Kidney (tissue), 14 donors: ENCODE measurements around the gene PRKACB. TPM values are rescaled to one million over a fixed set of nuclear protein-coding genes. Genes with fewer than 3 reads are reported as not detected.

Source experiments
- DNase-seq, 5 donors: peaks; one replicate each; pipeline ENCODE4 v3.0.0-alpha.2; 2013 to 2020
- FAIRE-seq: peaks from 2 replicates; lab custom pipeline; 2012; peaks lifted over from hg19 to GRCh38; lab: Jason Lieb, UNC
- H3K27ac ChIP-seq, 2 donors: one replicate each; pipeline ENCODE4 v1.7.0; 2013; ENCODE audit warnings: low read depth in 2 of 2, low read length in 2 of 2, inconsistent platforms in 1 of 2
- H3K27me3 ChIP-seq: one replicate; pipeline ENCODE4 v1.7.1; 2013; ENCODE audit warnings: low read length, inconsistent platforms; ENCODE audit not compliant: control insufficient read depth, insufficient read depth
- H3K36me3 ChIP-seq, 3 donors: one replicate each; pipeline versions ENCODE4 v1.7.0 to v1.7.1; 2013; ENCODE audit warnings: low read length in 3 of 3, control low read depth in 1 of 3, inconsistent platforms in 1 of 3; ENCODE audit not compliant: insufficient read depth in 3 of 3, control insufficient read depth in 2 of 3
- H3K4me1 ChIP-seq, 3 donors: one replicate each; pipeline versions ENCODE4 v1.7.0 to v1.7.1; 2013; ENCODE audit warnings: low read length in 3 of 3, inconsistent platforms in 1 of 3, low read depth in 1 of 3; ENCODE audit not compliant: control insufficient read depth in 2 of 3, insufficient read depth in 2 of 3
- H3K4me3 ChIP-seq, 3 donors: one replicate each; pipeline versions ENCODE4 v1.7.0 to v1.8.1; 2013; ENCODE audit warnings: low read length in 3 of 3, control low read depth in 1 of 3, inconsistent platforms in 1 of 3
- H3K9ac ChIP-seq, 3 donors: one replicate each; pipeline versions ENCODE4 v1.7.0 to v1.7.1; 2013; ENCODE audit warnings: low read length in 3 of 3, control low read depth in 1 of 3, inconsistent platforms in 1 of 3
- H3K9me3 ChIP-seq, 3 donors: one replicate each; pipeline versions ENCODE4 v1.7.0 to v1.7.1; 2013; ENCODE audit warnings: low read length in 3 of 3, control low read depth in 1 of 3, inconsistent platforms in 1 of 3; ENCODE audit not compliant: control insufficient read depth in 2 of 3, insufficient read depth in 1 of 3
- intact Hi-C: fragments of 100-400 bp; cut with DNase I; formaldehyde crosslinking; loops from one replicate; pipeline ENCODE4 v1.11.1; 2022
- polyA plus RNA-seq: library from polyadenylated mRNA; stranded (reverse); fragments of 350-450 nt; fragmentation: Illumina TruSeq; extraction: RNeasy Lipid Tissue Mini Kit (QIAGEN cat#74804); gene quantifications from one replicate; pipeline ENCODE4 v1.2.3, GENCODE V29; 2014; ENCODE audit warnings: low read depth, low replicate concordance; ENCODE audit not compliant: insufficient read depth
- total RNA-seq: library from RNA; stranded (reverse); fragmentation: NEBNext Ultra II Directional; extraction: Animal tissue kit (Norgen Biotek cat#: 25700); gene quantifications from one replicate; pipeline ENCODE4 v1.2.1, GENCODE V29; 2021
- TF ChIP-seq, protein P1 (sequence below): IDR thresholded peaks from 3 replicates; pipeline ENCODE4 v1.5.1; 2012; ENCODE audit warnings: mild to moderate bottlenecking, moderate library complexity, borderline replicate concordance; ENCODE audit not compliant: insufficient read depth; ENCODE audit errors: extremely low read depth
- donor health status: control.
- donor health status: control.
- donor health status: control.
- donor health status: control.
- donor health status: control.
- donor health status: DM: yes; HTN: yes; CAD: no.
- donor health status: Normal renal cell carcinoma (clear cell type).

The PRKACB gene
- total and polyA plus RNA-seq, 2 donors from 2014 or later = 22.4 to 52.5 TPM

- Histone ChIP-seq H3K27me3 (no peaks in the 10 kb centered on the region), H3K4me1 (no peaks in the 10 kb centered on the region), H3K9ac (no peak overlapping the region), H3K36me3 (no peaks in the 10 kb centered on the region), H3K27ac (no peak overlapping the region), H3K9me3 (no peaks in the 10 kb centered on the region), H3K4me3 (no peak overlapping the region)
- intact Hi-C loops = no loop called here
- DNase-seq = no peak
- no peak for FAIRE-seq
- TF ChIP-seq, protein P1, sequence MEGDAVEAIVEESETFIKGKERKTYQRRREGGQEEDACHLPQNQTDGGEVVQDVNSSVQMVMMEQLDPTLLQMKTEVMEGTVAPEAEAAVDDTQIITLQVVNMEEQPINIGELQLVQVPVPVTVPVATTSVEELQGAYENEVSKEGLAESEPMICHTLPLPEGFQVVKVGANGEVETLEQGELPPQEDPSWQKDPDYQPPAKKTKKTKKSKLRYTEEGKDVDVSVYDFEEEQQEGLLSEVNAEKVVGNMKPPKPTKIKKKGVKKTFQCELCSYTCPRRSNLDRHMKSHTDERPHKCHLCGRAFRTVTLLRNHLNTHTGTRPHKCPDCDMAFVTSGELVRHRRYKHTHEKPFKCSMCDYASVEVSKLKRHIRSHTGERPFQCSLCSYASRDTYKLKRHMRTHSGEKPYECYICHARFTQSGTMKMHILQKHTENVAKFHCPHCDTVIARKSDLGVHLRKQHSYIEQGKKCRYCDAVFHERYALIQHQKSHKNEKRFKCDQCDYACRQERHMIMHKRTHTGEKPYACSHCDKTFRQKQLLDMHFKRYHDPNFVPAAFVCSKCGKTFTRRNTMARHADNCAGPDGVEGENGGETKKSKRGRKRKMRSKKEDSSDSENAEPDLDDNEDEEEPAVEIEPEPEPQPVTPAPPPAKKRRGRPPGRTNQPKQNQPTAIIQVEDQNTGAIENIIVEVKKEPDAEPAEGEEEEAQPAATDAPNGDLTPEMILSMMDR = no peak
Observed at GRCh38 chr1:84171481-84171880, 27.4 kb downstream of the PRKACB start.

DNA sequence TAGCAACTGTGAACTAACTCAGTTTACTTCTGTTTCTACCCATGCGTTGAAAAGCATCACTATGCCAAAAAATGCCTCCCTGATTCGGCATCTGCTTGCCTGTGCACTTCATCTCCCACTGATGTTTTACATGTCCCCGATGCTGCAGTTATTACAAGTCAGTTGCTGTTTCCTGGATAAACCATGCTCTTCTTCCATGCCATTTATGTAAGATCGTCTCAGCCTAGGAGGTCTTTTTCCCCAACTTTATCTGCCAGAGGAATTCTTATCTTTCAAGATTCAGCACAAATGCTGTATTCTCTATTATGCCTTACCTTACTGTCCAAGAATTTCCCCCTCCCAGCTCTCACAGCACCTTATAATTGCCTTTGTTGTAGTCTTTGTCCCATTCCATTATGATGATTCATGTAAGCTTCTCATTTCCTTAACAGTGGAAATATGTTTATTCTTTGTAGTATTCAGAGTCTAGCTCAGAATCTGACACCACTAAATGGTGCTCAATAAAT is 30.0 kb downstream of the PRKACB start:
- intact Hi-C loops = no loop called here
- Histone ChIP-seq H3K36me3 (no peaks in the 10 kb centered on the region), H3K27ac (no peak overlapping the region), H3K27me3 (no peaks in the 10 kb centered on the region), H3K4me1 (no peaks in the 10 kb centered on the region), H3K9ac (no peak overlapping the region), H3K4me3 (no peak overlapping the region), H3K9me3 (no peaks in the 10 kb centered on the region)
- DNase-seq = no peak
- TF ChIP-seq, protein P1 = no peak
- FAIRE-seq = no peak

- DNase-seq (no peak), FAIRE-seq (no peak)
- TF ChIP-seq, protein P1 = no peak
- intact Hi-C loops = no loop called here
- Histone ChIP-seq H3K9ac (no peak overlapping the region), H3K27ac (no peak overlapping the region), H3K4me3 (no peak overlapping the region), H3K27me3 (no peaks in the 10 kb centered on the region), H3K9me3 (no peaks in the 10 kb centered on the region), H3K36me3 (no peaks in the 10 kb centered on the region), H3K4me1 (no peaks in the 10 kb centered on the region)
Observed at GRCh38 chr1:84181350-84182005, 37.4 kb downstream of the PRKACB start.

- DNase-seq (no peak), FAIRE-seq (peak; percentile 45)
- intact Hi-C loops = no loop called here
- no peaks in the 10 kb centered on the region for H3K27me3 ChIP-seq
- H3K9ac ChIP-seq = no peak overlapping the region
- H3K36me3 ChIP-seq = peaks cover 0 to 4% (median 3%) of the 10 kb centered on the region in 3 donors
- no peak overlapping the region for H3K27ac ChIP-seq
- no peak overlapping the region for H3K4me3 ChIP-seq
- no peaks in the 10 kb centered on the region for H3K4me1 ChIP-seq
- peaks cover 0 to 15% (median 3%) of the 10 kb centered on the region in 3 donors for H3K9me3 ChIP-seq
- TF ChIP-seq, protein P1 = no peak
Observed at GRCh38 chr1:84190455-84190854, 46.4 kb downstream of the PRKACB start.
